NCI-H526 treated with DMSO at 0.1 percent for 48 hours (cell line): ENCODE data around the gene IL12A.

Experiments
- DNase-seq: peaks from one replicate; lab custom pipeline; 2025; lab: John Stamatoyannopoulos, UW

Gene IL12A

DNA sequence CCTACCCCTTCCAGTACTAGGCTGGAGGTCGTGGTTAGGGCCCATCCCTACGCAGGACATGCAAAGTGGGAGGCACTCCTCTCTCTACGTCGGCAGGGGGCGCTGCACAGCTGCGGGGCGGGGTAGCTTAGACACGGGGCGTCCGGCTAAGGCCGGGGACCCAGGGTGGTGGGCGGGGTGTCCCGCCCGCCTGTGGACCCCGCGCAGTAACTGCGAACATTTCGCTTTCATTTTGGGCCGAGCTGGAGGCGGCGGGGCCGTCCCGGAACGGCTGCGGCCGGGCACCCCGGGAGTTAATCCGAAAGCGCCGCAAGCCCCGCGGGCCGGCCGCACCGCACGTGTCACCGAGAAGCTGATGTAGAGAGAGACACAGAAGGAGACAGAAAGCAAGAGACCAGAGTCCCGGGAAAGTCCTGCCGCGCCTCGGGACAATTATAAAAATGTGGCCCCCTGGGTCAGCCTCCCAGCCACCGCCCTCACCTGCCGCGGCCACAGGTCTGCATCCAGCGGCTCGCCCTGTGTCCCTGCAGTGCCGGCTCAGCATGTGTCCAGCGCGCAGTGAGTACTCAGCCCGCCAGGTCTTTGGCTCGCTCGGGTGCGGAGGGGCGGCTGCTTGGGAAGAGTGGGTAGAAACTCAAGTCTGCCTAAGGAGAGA lies at the start of gene IL12A:
Gene IL12A (plus strand): TSS at position 219 of the 655 bp plus-strand sequence.
- peak; percentile 70 for DNase-seq

DNA sequence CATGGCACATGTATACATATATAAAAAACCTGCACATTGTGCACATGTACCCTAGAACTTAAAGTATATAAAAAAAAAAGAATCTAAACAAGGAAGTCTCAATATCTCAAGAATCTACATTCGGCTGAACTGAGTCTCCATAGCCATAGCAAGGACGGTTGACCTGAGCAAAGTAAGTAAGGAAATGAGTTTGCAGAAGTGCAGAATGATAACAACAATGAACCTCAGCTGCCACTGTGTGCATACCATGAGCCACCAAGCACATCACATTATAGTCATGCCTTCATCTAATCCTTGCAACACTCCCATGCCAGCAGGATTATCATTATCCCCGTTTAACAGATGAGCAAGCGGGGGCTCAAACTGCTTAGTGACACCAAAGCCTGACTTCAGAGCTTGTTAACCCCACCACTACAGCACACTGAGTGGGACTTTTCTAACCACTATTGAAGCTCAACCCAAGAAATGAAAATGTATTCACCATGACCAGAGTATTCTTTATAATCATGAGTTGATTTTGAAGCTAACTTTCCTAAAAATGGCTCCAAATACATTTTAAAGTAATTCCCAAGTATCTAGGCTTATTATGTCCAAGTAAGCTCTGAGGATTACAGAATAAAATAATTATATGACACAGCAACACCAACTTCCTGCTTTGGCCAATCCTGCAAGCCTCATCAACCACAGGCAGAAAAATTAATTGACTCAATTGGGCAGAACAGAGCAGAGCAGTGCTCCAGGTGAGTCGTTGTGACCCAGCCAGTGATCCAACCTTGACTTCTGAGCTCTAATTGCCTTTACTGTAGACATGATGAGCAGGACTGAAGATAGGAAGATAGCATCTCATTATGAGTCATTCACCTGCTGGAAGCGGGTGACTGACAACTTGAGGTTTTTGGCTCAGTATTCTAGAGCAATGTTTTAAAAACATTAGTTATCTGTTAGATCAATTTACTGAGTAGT lies 47.3 kb upstream of the IL12A start:
- no peak for DNase-seq

DNA sequence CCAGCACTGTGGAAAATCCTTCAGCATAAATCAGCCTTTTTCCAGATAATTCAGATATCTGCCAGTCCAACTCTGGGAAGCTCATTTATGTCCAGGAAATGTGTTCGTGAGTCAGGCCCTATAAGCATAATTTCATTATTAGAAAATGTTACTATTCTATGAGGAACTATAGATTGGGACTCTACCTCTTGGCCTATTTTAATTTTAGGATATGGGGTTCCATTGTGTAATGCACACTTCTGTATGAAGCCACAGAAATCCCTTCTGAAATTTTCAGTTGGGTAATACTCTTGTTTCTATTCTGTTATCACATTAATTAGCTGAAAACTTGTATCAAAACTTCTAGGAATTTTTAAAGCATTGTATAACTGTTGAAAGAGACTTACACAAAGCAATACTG lies 43.9 kb upstream of the IL12A start:
- DNase-seq, result no peak

- no peak for DNase-seq
Observed at GRCh38 chr3:159945930-159946329, 42.7 kb upstream of the IL12A start.

GRCh38 chr3:159947220-159947619 lies 41.4 kb upstream of the IL12A start:
- DNase-seq, result no peak

DNA sequence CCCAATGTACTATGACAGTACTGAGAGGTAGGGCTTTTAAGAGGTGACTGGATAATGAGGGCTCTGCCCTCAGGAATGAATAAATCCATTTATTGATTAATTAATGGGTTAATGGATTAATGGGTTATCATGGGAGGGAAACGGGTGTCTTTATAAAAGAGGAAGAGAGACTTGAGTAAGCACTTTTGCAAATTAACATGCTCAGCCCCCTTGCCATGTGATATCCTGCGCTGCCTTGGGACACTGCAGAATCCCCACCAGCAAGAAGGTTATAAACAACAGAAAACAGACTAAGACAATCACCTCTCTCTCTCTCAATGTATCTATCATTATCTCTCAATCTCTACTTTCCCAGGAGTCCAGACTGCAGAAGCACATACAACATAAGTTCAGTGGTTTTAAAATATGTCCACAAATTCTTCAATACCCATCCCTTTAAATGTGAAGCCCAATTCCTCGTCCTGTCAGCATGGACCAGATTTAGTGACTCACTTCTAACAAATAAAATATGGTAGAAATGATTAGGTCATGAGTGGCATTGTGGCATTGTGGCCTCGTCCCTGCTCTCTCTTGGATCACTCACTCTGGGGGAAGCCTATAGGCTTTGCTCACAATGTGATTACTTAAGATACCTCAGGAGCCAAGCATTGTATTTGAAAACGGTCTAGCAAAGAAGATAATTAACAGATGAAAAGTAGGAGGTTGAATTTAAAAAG lies 40.0 kb upstream of the IL12A start:
- no peak for DNase-seq

- DNase-seq, result no peak
Observed at GRCh38 chr3:159950156-159950898, 38.3 kb upstream of the IL12A start.

DNA sequence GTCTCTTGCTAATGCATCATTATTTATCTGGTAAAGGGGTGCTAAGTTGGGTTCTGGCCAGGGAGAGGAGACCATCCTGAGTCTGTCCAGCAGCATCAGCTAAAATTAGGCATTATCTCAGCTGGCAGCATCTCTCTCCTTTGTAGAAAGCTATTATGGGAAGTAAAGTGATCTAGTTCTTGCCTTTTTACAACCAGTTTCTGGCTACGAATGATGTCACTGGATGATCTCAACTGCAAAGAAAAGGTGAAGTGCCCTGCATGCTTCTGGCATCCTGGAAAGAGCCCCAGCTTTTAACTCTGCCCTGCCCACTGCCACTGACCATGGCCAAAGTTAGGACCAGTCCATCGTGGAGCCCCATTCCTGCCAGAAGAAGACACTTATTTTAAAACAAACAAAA lies 37.1 kb upstream of the IL12A start:
- no peak for DNase-seq

- peak; percentile 97 for DNase-seq
Observed at GRCh38 chr3:159953325-159954085, 35.1 kb upstream of the IL12A start.

GRCh38 chr3:159960188-159961148 lies 28.2 kb upstream of the IL12A start:
- DNase-seq, result no peak

DNA sequence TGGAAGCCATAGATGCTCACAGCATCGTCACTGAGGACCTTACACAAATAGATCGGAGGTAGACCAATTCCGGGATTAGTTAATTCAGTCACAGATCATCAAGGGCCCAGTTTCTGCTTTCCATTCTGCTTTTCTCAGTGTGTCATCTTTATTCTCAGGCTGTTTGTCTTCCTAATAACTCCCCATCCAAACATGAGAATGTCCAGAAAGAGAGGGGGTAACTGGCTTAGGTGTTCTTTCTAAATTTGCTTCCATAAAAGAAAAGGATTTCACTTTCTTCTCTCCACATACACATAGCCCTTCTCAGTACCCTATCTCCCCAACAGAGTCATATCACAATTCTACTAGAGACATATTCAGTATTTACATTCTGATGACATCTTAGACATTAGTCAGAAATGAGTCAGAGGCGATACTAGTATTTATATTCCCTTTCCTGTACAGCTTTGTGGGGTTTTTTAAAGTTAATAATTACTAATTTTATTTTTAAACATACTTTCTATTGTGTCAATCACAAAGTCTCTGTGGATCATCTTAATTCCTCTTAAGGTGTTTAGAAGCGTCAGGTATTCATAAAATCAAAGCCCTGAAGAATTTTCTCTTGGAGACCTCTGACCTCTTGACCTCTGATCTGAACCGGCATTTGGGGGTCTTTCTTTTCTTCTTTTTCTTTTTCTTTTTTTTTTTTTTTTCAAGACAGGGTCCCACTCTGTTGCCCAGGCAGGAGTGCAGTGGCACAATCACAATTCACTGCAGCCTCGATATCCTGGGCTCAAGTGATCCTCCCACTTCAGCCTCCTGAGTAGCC lies 24.3 kb upstream of the IL12A start:
- DNase-seq, result no peak

GRCh38 chr3:159971311-159971710 lies 17.3 kb upstream of the IL12A start:
- no peak for DNase-seq

DNA sequence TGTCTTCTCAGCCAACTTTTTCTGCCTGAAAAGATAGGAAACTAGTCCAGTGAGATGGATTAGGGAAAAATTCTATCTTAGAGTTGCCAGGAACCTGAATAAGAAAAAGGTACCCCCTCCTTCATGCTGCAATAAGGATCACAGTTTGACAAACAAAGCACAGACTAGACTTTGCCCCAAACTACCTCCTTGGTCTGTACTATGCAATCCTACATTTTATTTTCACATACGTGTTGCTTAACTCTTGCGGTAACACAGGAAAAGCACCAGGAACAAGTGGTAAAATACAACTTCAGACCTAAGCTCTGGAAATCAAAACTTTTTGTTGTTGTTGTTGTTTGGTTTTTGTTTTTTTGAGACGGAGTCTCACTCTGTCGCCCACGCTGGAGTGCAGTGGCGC lies 11.3 kb upstream of the IL12A start:
- DNase-seq, result no peak

DNA sequence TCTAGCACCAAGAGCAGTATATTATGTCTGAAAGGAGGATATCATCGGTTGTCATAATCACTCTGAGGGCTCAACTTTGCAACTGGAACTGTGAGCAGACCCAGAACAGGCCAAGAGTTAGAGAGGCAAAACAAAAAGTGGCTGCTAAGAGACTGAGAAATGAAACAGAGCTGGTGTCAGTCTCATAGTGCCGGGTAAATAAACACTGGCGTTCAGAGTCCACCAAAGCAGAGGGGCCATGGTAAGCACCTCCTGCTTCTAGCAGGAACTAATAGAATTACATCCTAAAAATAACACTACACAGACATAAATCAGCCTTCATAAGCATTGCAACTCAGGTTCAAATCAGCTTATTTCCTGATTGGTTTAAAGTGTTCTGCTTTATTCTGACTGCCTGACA lies 10.3 kb upstream of the IL12A start:
- DNase-seq, result no peak

GRCh38 chr3:159978918-159979703 lies 9.5 kb upstream of the IL12A start:
- DNase-seq, result no peak

DNA sequence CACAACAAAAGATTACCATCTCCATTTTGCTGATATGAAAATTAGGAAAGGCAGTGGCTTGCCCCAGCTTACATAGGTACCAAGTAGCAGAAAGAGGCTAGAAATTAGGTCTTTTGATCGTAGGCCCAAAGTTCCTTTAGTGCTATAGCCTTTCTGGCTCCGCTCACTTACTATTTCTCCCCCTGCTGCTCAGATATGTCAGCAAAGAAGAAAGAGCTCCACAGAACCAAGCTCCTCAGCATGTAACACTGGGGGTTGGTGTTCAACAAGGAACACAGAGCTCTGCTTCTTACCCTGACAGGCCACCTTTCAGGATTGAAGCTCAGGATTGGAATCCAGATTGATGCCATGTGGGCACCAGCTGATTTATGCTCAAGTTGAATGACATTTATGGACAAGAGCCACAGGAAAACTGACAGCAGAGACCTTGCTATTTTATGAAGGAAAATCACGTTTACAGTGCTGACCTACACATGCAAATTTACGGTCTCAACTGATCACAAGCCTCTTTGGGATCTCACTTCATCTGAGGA lies 6.1 kb upstream of the IL12A start:
- no peak for DNase-seq

DNA sequence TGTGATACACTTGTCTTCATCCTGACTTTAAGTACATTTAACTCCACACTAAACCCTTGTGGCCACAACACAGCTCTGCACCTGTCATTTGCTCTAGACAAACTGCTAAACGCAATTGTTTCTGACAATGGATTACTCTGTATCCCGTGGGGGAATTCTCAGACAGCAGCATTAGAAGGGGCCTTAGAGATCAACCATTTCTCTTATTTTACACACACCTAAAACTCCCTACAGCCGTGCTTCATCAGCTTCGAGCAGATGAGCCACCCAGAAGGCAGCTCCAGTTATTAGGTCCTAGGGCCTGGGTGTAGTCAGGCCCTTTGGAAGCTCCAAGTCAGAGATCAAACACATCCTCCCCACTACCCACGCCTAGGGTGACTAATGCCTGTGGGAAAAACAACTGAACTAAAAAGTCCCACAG lies 1.3 kb upstream of the IL12A start:
- DNase-seq, result no peak
